NCI-H1436 (cell line): ENCODE results near the gene RAB3GAP2.
A peak's percentile ranks its signal among the peaks of the same experiment; 100 is the strongest.
"Not testable (repeated sequence)": the region's sequence is repeated elsewhere in the genome, so short reads cannot be mapped to it uniquely, and the experiment has no call there.

Experiments used
- DNase-seq: peaks from one replicate; lab custom pipeline; 2025; lab: John Stamatoyannopoulos, UW

RAB3GAP2 gene

GRCh38 chr1:220195701-220196100 lies 76.6 kb downstream of the RAB3GAP2 start:
- DNase-seq: peak; percentile 30

DNA sequence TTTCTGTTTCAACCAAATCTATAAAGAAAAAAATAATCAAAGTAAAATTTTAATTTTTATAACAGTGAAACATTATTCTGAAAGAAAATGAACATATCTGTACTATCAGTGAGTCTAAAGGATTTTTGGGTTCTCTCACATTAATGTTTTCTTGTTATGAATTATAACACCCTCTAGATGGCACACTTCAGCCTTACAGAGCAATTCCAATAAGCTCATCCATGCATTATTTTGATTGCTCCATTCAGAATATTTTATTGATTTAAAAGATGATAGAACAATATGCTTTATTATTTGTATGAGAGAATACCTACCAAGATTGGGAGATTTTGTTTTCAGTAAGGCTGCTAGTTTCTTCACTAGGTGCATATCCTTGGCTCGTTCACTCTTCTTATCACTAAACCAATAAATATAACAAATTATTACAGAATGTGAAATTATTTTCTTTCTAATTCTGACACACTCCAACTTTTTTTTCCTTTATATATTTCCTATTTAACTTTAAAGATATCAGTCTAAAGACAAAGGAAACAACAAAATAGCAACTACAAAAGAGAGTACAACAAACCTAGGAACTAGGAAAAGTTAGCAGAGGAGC lies 82.4 kb downstream of the RAB3GAP2 start:
- peak; percentile 40 for DNase-seq

- DNase-seq: no peak
Measured at GRCh38 chr1:220188538-220188937, 83.7 kb downstream of the RAB3GAP2 start.

DNA sequence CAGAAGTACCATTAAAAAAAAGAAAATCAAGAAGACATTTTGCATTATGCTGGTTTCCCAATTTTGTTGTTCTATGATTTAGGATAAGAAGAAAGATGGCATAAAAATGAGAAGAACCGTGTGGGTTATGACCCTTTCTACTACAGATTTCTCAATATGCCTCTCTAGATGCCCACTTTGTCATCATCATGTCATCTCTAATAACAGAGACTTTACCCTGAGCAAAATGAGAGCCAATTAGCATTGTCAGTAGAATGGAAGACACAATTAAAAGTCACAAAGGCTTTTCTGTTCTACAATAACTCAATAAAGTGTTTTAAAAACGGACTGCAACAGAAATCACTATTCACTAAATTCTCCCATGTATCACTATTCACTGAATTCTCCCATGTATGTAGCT lies 85.5 kb downstream of the RAB3GAP2 start:
- no peak for DNase-seq

DNA sequence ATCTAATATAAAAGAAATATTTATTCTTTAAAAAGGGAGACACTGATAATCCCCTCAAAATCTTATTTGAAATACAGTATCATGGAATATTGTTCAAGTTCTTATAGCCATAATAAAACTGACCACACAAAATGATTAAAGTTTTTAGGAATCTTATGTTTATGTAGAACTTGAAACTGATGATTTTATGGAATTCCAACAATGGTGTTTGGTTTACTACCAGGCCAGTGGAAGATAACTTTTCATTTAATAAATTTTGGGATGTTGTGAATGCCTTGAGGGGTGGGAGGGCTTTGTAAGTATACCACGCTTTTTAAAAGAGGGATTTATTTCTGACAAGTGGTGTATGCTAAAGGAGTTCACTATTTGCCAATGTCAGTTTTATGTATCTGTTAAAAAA lies 87.7 kb downstream of the RAB3GAP2 start:
- DNase-seq: no peak

DNA sequence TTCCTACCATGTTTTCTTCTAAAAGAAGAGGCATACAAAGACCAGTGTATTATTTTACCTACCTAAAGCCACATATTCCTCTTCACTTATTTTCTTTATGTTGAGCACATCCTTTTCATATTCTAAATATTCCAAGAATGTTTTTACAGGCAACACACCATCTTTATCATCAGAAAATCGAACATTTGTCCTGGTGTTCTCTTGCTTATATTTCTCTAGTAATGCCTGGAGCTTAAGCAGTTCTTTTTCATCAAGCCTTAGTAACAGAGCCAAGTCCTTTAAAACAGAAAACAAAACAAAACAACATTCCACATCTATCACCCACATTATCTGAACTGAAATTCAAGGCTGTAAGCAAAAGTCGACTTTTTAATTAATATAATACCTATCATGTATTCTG lies 89.6 kb downstream of the RAB3GAP2 start:
- no peak for DNase-seq

DNA sequence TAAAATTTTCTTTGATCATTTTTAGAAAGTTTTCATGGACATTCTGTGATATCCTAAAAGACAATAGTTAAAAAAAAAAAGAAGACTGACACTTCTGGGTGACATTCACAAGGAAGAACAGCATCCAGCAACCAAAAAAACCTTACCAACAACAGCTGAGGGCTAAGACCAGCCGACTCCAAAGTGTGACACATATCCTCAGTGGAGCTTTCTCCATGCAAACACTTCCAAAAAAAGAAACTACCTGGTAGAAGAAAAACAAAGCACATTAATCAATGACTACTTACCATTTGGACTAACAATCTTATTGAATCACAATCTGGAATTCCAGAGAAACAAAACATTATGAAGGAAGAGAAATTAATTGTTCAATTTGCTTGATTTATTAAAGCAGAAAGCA lies 90.1 kb downstream of the RAB3GAP2 start:
- DNase-seq: no peak

DNA sequence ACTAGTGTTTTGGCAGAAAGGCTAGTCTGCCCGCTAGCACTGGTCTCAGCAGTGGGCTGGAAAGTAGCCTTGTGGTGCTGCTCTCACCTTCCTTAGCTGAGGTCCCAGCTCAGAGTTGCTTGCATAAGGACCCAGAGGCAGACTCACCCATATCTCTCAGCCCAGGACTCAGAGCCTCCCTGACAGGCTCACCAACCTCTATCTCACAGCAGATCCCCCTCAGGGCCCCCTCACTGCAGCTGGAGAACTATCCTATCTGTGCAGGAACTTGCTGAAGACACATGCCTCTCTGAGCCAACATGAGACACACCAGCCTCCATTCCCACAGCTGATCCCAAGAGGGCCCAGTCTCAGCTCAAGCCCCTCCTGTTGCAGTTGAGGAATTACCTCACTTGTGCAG lies 95.7 kb downstream of the RAB3GAP2 start:
- DNase-seq: no peak

GRCh38 chr1:220170836-220171526 lies 101.3 kb downstream of the RAB3GAP2 start:
- DNase-seq: no peak

DNA sequence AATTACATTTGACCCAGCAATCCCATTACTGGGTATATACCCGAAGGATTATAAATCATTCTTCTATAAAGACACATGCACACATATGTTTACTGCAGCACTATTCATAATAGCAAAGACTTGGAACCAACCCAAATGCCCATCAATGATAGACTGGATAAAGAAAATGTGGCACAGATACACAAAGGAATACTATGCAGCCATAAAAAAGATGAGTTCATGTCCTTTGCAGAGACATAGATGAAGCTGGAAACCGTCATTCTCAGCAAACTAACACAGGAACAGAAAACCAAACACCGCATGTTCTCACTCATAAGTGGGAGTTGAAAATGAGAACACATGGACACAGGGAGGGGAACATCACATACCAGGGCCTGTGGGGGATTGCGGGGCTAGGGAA lies 102.4 kb downstream of the RAB3GAP2 start:
- DNase-seq: not testable (repeated sequence)

- DNase-seq: no peak
Measured at GRCh38 chr1:220166853-220167252, 105.4 kb downstream of the RAB3GAP2 start.

DNA sequence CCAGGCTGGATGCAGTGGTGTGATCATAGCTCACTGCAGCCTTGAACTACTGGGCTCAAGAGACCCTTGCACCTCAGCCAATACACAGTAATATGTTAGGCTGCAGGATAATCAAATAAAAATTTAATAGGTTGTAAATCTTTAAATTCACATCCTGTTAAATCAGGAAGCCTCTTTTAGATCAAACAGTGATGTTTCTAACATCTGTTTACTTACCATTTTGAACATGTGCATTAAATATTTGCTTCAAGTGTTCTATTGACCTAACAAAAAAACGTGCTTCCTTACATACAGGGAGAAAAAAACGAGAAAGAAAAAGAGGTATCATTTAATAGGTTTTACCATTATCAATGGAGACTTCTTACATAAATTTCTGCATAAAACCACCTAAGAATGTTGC lies 107.7 kb downstream of the RAB3GAP2 start:
- DNase-seq: no peak

- DNase-seq: no peak
Measured at GRCh38 chr1:220164116-220164515, 108.1 kb downstream of the RAB3GAP2 start.

GRCh38 chr1:220160027-220160426 lies 112.2 kb downstream of the RAB3GAP2 start:
- no peak for DNase-seq

DNA sequence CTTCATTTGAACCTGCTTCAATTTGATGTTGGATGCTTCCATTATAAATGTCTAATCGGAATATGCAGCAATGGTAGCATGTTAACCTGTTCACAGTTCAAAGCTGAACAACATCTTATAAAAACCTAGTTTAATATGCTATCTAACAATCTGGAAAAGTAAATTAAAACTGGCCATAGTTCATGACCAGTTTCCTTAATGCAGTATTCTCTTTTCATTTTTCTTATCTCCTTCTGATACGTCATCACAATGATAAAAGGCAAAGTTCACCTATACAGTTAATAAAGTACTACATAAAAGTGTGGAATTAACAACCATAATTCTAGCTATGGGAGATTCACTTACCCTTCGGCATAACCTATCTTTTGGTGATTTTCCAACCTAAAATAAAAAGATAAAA lies 113.2 kb downstream of the RAB3GAP2 start:
- no peak for DNase-seq

- not testable (repeated sequence) for DNase-seq
Measured at GRCh38 chr1:220158530-220158929, 113.7 kb downstream of the RAB3GAP2 start.

GRCh38 chr1:220157738-220158137 lies 114.5 kb downstream of the RAB3GAP2 start:
- no peak for DNase-seq

GRCh38 chr1:220156620-220157146 lies 115.6 kb downstream of the RAB3GAP2 start:
- DNase-seq: no peak

GRCh38 chr1:220153147-220153546 lies 119.1 kb downstream of the RAB3GAP2 start:
- DNase-seq: no peak

GRCh38 chr1:220151454-220151853 lies 120.8 kb downstream of the RAB3GAP2 start:
- DNase-seq: no peak

DNA sequence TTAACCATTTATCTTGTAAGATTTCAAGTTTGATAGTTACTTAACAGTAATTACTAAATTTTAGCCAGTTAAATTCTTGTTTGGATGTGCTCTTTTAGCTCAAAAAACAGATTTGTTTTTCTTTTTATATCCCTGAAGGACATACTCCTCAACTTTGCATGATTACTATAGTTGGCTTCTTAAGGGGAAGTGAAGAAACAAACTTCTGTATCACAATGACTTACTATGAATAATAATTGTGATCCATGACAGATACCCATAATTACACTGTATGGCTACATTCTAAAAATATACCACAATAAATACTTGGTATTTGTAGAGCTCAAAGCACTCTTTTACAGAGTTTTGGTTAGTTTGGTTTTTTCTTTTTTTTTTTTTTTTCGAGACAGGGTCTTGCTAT lies 122.5 kb downstream of the RAB3GAP2 start:
- DNase-seq: no peak

- no peak for DNase-seq
Measured at GRCh38 chr1:220144051-220144450, 128.2 kb downstream of the RAB3GAP2 start.

- no peak for DNase-seq
Measured at GRCh38 chr1:220139966-220140365, 132.3 kb downstream of the RAB3GAP2 start.
